HG03196 (cell line): ENCODE data around the gene PRKRIP1.
A peak's percentile ranks its signal among the peaks of the same experiment; 100 is the strongest.
"Not testable (repeated sequence)": the region's sequence is repeated elsewhere in the genome, so short reads cannot be mapped to it uniquely, and the experiment has no call there.

Experiments used
- ATAC-seq: cut with Tn5 transposase; IDR thresholded peaks from one replicate; pipeline ENCODE4 v1.9.1; 2021; ENCODE audit not compliant: unreplicated experiment

Gene PRKRIP1

GRCh38 chr7:102429141-102429899 lies 33.2 kb downstream of the PRKRIP1 start:
- no peak for ATAC-seq

GRCh38 chr7:102431617-102432298 lies 35.6 kb downstream of the PRKRIP1 start:
- ATAC-seq: no peak

GRCh38 chr7:102432442-102433218 lies 36.5 kb downstream of the PRKRIP1 start:
- peak; percentile 27 for ATAC-seq

GRCh38 chr7:102433219-102434038 lies 37.3 kb downstream of the PRKRIP1 start, which contains the start of gene ORAI2:
Gene ORAI2 (plus strand): TSS chr7:102433575. CDS start chr7:102438957, 5,382 bp downstream.
- peak; percentile 50 for ATAC-seq

- ATAC-seq: no peak
These were observed 37.9 kb downstream of the PRKRIP1 start for GRCh38 chr7:102434039-102434486.

- ATAC-seq: no peak
These were observed 40.0 kb downstream of the PRKRIP1 start for GRCh38 chr7:102436118-102436517.

GRCh38 chr7:102439963-102440795 lies 44.0 kb downstream of the PRKRIP1 start:
- ATAC-seq: no peak

- ATAC-seq: peak; percentile 38
These were observed 49.0 kb downstream of the PRKRIP1 start for GRCh38 chr7:102444961-102445673.

- ATAC-seq: no peak
These were observed 49.5 kb downstream of the PRKRIP1 start for GRCh38 chr7:102445674-102446071.

GRCh38 chr7:102446387-102447156 lies 50.4 kb downstream of the PRKRIP1 start:
- ATAC-seq: no peak

GRCh38 chr7:102447311-102447710 lies 51.1 kb downstream of the PRKRIP1 start:
- no peak for ATAC-seq

- no peak for ATAC-seq
These were observed 53.0 kb downstream of the PRKRIP1 start for GRCh38 chr7:102449136-102449535.

- no peak for ATAC-seq
These were observed 54.1 kb downstream of the PRKRIP1 start for GRCh38 chr7:102450242-102450641.

- no peak for ATAC-seq
These were observed 55.4 kb downstream of the PRKRIP1 start for GRCh38 chr7:102451371-102452054.

- ATAC-seq: no peak
These were observed 56.3 kb downstream of the PRKRIP1 start for GRCh38 chr7:102452451-102452850.

GRCh38 chr7:102453319-102453718 lies 57.2 kb downstream of the PRKRIP1 start:
- no peak for ATAC-seq

GRCh38 chr7:102454468-102454867 lies 58.3 kb downstream of the PRKRIP1 start:
- no peak for ATAC-seq

GRCh38 chr7:102454932-102455331 lies 58.8 kb downstream of the PRKRIP1 start:
- ATAC-seq: not testable (repeated sequence)
